GM18873 (cell line): ENCODE results near the gene CCDC57.
"Not testable (repeated sequence)": the region's sequence is repeated elsewhere in the genome, so short reads cannot be mapped to it uniquely, and the experiment has no call there.

Source experiments
- ATAC-seq: cut with Tn5 transposase; IDR thresholded peaks from one replicate; pipeline ENCODE4 v1.9.1; 2021; ENCODE audit warnings: mild to moderate bottlenecking, moderate library complexity, moderate number of reproducible peaks; ENCODE audit not compliant: unreplicated experiment, low FRiP score

Gene CCDC57

GRCh38 chr17:82226146-82226808, 13.6 kb upstream of the CCDC57 start:
- no peak for ATAC-seq

- ATAC-seq = no peak
Measured at GRCh38 chr17:82225368-82226029, 12.9 kb upstream of the CCDC57 start.

GRCh38 chr17:82224666-82225065, 12.0 kb upstream of the CCDC57 start:
- no peak for ATAC-seq

GRCh38 chr17:82223517-82223916, 10.9 kb upstream of the CCDC57 start:
- no peak for ATAC-seq

- no peak for ATAC-seq
Measured at GRCh38 chr17:82222816-82223215, 10.2 kb upstream of the CCDC57 start.

- ATAC-seq = no peak
Measured at GRCh38 chr17:82221341-82221902, 8.8 kb upstream of the CCDC57 start.

- ATAC-seq = no peak
Measured at GRCh38 chr17:82219753-82220709, 7.4 kb upstream of the CCDC57 start.

- ATAC-seq = no peak
Measured at GRCh38 chr17:82219083-82219482, 6.4 kb upstream of the CCDC57 start.

GRCh38 chr17:82218349-82219075, 5.9 kb upstream of the CCDC57 start:
- ATAC-seq = no peak

- no peak for ATAC-seq
Measured at GRCh38 chr17:82217530-82218204, 5.0 kb upstream of the CCDC57 start.

- no peak for ATAC-seq
Measured at GRCh38 chr17:82217120-82217529, 4.5 kb upstream of the CCDC57 start.

GRCh38 chr17:82216301-82217119, 3.9 kb upstream of the CCDC57 start:
- no peak for ATAC-seq

- no peak for ATAC-seq
Measured at GRCh38 chr17:82215972-82216300, 3.3 kb upstream of the CCDC57 start.

- ATAC-seq = no peak
Measured at GRCh38 chr17:82215095-82215971, 2.7 kb upstream of the CCDC57 start.

GRCh38 chr17:82214012-82214628, 1.5 kb upstream of the CCDC57 start:
- ATAC-seq = no peak

- no peak for ATAC-seq
Measured at GRCh38 chr17:82213251-82214011, 789 bp upstream of the CCDC57 start.

- not testable (repeated sequence) for ATAC-seq
Measured at GRCh38 chr17:82210655-82211054, 2.0 kb downstream of the CCDC57 start.
